PFSK-1 (cell line): Measurements from ENCODE around the gene MIDN.

Experiments
- FOXP2 ChIP-seq: optimal IDR thresholded peaks from 2 replicates; pipeline ENCODE3; 2011; ENCODE audit warnings: borderline replicate concordance, control low read depth, inconsistent platforms; ENCODE audit not compliant: insufficient read depth; ENCODE audit errors: extremely low read length, extremely low read depth
- POLR2AphosphoS5 ChIP-seq: IDR thresholded peaks from 2 replicates; pipeline ENCODE4 v1.6.1; 2012; ENCODE audit warnings: low read depth, mild to moderate bottlenecking, control low read depth, low read length, moderate library complexity
- SIN3A ChIP-seq: IDR thresholded peaks from 2 replicates; pipeline ENCODE4 v1.6.1; 2012; ENCODE audit warnings: mild to moderate bottlenecking, low read length, moderate library complexity, borderline replicate concordance; ENCODE audit not compliant: insufficient read depth
- TAF1 ChIP-seq: IDR thresholded peaks from 2 replicates; pipeline ENCODE4 v1.6.1; 2012; ENCODE audit warnings: low read length, control low read depth, borderline replicate concordance; ENCODE audit not compliant: insufficient read depth
- TF ChIP-seq, protein P1 (sequence below), 2 experiments: IDR thresholded peaks; 2 replicates each; pipeline versions ENCODE4 v1.6.1 to v1.8.0; 2011 to 2012; ENCODE audit warnings: low read depth in 2 of 2, low read length in 2 of 2, control low read depth in 1 of 2, inconsistent platforms in 1 of 2, mild to moderate bottlenecking in 1 of 2, moderate library complexity in 1 of 2; ENCODE audit not compliant: insufficient read depth in 1 of 2

The MIDN gene

DNA sequence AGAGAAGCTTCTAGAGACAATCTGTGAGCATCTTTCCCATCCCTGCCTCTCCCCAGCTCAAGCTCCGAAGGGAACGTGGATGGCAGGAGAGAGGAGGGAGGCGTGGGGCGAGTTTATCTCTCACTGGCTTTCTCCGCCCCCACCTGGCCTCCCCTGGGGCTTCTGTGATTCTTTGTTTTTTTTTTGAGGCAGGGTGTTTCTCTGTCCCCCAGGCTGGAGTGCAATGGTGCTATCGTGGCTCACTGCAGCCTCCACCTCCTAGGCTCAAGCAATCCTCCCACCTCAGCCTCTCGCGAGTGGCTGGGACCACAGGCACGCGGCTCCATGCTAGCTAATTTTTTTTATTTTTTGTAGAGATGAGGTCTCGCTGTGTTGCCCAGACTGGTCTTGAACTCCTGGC is 60.3 kb downstream of the MIDN start:
- TF ChIP-seq SIN3A (no peak), TAF1 (no peak), POLR2AphosphoS5 (no peak), FOXP2 (no peak)
- TF ChIP-seq, protein P1, sequence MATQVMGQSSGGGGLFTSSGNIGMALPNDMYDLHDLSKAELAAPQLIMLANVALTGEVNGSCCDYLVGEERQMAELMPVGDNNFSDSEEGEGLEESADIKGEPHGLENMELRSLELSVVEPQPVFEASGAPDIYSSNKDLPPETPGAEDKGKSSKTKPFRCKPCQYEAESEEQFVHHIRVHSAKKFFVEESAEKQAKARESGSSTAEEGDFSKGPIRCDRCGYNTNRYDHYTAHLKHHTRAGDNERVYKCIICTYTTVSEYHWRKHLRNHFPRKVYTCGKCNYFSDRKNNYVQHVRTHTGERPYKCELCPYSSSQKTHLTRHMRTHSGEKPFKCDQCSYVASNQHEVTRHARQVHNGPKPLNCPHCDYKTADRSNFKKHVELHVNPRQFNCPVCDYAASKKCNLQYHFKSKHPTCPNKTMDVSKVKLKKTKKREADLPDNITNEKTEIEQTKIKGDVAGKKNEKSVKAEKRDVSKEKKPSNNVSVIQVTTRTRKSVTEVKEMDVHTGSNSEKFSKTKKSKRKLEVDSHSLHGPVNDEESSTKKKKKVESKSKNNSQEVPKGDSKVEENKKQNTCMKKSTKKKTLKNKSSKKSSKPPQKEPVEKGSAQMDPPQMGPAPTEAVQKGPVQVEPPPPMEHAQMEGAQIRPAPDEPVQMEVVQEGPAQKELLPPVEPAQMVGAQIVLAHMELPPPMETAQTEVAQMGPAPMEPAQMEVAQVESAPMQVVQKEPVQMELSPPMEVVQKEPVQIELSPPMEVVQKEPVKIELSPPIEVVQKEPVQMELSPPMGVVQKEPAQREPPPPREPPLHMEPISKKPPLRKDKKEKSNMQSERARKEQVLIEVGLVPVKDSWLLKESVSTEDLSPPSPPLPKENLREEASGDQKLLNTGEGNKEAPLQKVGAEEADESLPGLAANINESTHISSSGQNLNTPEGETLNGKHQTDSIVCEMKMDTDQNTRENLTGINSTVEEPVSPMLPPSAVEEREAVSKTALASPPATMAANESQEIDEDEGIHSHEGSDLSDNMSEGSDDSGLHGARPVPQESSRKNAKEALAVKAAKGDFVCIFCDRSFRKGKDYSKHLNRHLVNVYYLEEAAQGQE (IDR thresholded peaks at IDR 0.05; ENCODE audit: insufficient read depth in 1 of 2, low read depth in 2 of 2, low read length in 2 of 2): no peak
